HG03520 (cell line): ENCODE data around the gene DCAF8.
A peak's percentile ranks its signal among the peaks of the same experiment; 100 is the strongest.

Source experiments
- ATAC-seq: cut with Tn5 transposase; IDR thresholded peaks from one replicate; pipeline ENCODE4 v1.9.1; 2021; ENCODE audit warnings: mild to moderate bottlenecking, moderate library complexity; ENCODE audit not compliant: unreplicated experiment

DCAF8 gene

DNA sequence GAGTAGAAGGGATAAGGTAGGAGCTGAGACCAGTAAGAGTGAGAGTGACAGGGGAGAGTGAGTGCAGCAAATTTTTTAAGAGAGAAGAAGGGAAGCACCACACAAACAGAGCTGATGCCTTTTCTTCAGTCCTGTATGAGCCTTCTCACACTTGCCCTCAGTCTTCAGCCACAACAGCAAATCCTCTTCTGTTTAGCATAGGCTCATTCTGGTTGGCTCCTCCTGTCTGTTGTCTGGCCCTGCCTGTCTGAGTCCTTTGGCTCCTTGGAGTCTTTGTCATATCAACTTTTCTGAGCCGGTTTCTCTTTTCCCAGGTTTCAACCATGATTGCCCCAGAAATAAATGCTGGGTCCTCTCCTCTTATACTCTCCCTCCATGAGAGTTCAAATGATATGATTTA is 84.7 kb downstream of the DCAF8 start:
- no peak for ATAC-seq

DNA sequence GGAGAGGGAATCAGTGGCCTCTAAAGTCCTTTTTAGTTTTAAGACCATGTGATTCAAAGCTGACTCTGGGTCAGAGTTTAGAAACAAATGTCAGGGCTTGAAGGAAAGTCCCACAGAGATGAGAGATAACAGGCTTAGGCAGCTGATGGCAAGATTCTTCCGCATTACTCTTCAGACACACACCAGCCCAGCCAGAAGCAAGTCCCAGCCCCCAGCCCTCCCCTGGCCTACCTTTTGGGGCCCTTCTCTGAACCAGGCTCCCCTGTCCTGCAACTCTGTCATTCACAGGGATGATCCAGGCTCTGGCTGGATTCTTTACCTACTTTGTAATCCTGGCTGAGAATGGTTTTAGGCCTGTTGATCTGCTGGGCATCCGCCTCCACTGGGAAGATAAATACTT is 85.1 kb downstream of the DCAF8 start:
- ATAC-seq: no peak

DNA sequence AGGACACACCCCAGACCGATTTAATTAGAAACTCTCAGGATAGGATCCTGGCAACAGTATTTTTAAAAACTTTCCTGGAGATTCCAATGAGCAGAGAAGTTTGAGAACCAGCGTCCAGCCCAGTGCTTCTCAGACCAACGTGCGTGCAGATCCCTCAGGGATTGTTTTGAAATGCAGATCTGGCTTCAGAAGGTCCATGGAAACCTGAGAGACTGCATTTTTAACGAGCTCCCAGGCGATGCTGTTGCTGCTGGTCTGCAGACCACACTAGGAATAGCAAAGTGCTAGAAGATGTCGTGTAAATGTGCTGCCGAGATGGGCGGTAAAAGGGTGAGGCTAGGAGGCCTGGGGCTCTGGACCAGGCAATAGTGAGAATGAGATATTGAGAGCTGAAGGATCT is 90.4 kb downstream of the DCAF8 start:
- no peak for ATAC-seq

DNA sequence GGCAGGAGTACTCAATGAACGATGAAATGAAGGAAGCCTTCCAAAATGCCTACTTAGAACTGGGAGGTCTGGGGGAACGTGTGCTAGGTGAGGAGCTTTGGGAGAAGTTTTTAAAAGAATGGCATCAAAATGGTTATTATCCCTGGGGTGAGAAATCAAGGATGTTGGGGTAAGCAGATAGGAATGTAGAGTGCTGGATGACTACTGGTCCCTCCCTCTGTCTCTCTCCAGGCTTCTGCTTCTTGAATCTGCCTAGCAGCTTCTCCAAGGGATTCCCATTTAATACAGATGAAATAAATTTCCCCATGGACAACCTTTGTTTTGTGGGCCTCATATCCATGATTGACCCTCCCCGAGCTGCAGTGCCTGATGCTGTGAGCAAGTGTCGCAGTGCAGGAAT is 91.0 kb downstream of the DCAF8 start:
- ATAC-seq: no peak

DNA sequence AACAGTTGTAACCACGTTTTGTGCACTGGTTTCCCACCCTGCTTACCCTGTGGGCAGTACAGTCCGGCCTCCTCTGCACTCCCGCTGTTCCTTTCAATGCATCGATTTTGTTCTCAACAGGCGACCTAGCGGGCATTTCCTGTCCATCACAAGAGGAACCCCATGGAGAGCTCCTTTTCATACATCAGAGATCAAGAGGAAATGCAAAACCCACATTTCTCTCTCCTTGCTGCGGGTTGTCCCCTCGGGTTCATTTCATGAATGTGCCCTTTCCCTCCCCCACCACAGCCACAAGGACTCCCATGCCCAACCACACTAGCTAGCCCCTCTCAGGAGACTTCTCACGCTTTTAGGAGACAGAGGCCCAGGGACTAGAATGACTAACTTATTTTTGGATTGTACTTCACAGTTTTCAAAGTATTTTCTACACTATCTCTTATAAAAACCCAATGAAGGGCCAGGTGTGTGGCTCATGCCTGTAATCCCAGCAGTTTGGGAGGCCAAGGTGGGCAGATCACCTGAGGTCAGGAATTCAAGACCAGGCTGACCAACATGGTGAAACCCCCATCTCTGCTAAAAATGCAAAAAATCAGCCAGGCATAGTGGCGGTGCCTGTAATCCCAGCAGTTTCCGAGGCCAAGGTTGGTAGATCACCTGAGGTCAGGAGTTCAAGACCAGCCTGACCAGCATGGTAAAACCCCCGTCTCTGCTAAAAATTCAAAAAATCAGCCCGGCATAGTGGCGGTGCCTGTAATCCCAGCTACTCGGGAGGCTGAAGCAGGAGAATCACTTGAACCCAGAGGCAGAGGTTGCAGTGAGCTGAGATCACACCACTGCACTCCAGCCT is 92.6 kb downstream of the DCAF8 start:
- ATAC-seq: peak; percentile 43

DNA sequence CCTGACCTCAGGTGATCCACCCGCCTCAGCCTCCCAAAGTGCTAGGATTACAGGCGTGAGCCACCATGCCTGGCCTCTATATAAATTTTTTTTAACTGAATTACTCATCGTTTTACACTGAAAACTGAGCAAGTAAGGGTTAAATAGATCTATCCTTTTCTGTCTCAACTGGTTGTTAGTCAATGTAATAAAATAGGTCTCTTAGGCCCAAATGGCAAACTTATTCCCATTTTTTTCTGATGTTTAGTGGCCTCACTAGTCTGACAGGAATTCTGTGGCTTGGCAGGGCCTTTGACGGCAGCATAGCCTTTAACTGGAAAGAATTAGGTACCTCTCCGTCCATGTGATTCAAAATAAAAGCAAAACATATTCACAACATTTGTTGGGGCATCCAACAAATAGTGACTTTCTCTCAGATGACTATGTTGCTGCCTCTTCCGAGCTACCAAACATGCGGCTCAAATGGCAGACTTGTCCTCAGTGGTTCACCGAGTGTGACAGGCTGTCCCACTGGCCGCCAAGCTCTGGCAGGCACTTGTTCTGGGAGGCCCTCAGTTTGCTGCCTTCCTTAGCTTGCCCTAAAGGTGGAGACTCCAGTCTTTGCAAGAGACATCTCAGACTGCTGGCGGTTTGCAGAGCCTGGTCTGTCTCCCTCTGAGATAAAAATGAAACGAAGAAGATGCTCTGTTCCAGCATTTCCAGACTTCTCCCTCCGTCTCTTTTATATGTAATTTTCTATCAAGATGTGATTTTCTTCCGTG is 93.6 kb downstream of the DCAF8 start:
- no peak for ATAC-seq

DNA sequence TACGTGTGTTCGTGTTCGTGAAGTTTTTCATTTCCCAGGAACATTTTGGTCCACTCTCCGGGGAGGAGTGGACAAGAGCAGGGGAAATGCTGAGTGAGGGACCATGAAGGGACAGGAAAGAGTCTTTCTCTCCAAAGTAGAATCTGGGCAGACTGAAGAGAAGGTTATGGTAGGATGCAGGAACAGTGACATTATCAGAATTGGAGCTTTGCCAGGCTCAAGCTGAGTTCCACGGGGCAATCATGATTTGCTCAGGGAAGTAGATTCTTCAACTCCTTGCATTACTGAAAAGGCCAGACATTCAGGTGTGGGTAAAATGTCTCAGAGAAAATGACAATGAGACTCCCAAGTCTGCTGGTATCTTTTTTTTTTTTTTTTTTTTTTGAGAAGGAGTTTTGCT is 94.3 kb downstream of the DCAF8 start:
- no peak for ATAC-seq

DNA sequence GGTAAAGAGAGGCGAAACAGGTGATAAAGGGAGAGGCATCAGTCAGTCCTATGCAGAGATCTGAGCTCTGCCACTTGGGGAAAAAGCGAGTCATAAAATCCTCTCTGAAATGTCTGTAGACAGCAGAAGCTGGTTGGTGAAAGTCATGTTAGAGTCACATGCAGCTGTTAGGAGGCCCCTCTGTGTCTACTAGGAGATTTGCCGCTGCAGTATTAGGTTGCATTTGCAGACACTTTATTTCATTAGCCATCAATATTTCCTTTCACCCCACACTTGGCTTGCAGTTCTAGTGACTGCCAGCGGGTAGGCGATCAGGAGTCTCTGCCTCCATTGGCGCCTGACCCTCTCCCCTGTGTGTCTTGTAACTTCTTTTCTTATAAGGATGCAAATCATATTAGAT is 94.8 kb downstream of the DCAF8 start:
- no peak for ATAC-seq

DNA sequence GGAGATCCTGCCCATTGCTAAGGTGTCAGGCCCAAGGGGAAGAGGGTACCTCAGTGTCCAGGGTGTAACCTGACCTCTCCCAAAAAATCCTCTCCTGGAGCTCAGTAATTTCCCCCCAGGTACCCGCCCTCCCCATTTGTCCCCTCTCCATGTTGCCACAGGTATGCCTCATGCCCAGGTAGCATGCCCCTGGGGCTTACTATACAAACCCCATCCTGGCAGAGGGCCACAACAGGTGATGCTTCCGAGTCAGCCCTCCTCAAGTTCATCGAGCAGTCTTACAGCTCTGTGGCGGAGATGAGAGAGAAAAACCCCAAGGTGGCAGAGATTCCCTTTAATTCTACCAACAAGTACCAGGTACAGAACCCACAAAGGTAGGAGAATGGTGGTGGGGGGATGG is 95.3 kb downstream of the DCAF8 start:
- ATAC-seq: no peak

DNA sequence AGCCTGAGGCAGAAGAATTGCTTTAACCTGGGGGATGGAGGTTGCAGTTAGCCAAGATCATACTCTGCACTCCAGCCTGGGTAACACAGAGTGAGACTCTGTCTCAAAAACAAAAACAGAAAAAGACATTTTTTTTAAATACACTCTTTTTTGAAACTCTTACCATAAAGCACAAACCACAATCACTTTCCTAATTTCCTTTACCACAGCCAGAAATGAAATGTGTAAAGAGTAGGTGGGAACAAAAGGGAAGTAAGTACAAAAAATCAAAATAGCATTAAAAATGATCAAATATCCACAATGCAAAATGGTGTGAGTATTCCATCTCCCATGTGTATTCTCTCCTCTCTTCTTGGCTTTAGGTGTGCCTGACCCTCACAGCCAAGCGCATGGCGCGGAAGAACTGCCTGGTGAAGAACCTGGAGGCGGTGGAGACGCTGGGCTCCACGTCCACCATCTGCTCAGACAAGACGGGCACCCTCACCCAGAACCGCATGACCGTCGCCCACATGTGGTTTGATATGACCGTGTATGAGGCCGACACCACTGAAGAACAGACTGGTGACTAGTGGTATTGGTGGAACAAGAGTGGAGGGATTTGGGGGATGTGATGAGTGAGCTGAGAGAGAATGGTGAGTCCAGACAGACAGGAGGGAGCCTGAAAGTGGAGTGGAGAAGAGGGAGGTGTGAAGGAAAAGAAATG is 96.0 kb downstream of the DCAF8 start:
- no peak for ATAC-seq
